Sigmoid colon (tissue), 4 donors: Measurements from ENCODE around the gene USP32.

Source experiments
- EP300 ChIP-seq, 4 donors: sonication (generic); formaldehyde crosslinking; IDR thresholded peaks; one replicate each; pipeline ENCODE4 v1.6.1; 2017; ENCODE audit warnings: antibody characterized with exemption in 4 of 4
- POLR2AphosphoS5 ChIP-seq, 4 donors: sonication (generic); formaldehyde crosslinking; IDR thresholded peaks; one replicate each; pipeline ENCODE4 v1.6.1; 2017; ENCODE audit warnings: antibody characterized with exemption in 4 of 4
- TF ChIP-seq, protein P1 (sequence below), 4 experiments: fragments of 450-650 bp in 3 of 4; fragments of 200-600 bp in 1 of 4; IDR thresholded peaks; one replicate each; pipeline ENCODE4 v1.5.1; 2016 to 2019; ENCODE audit warnings: antibody characterized with exemption in 4 of 4, mild to moderate bottlenecking in 3 of 4, moderate library complexity in 2 of 4

DNA sequence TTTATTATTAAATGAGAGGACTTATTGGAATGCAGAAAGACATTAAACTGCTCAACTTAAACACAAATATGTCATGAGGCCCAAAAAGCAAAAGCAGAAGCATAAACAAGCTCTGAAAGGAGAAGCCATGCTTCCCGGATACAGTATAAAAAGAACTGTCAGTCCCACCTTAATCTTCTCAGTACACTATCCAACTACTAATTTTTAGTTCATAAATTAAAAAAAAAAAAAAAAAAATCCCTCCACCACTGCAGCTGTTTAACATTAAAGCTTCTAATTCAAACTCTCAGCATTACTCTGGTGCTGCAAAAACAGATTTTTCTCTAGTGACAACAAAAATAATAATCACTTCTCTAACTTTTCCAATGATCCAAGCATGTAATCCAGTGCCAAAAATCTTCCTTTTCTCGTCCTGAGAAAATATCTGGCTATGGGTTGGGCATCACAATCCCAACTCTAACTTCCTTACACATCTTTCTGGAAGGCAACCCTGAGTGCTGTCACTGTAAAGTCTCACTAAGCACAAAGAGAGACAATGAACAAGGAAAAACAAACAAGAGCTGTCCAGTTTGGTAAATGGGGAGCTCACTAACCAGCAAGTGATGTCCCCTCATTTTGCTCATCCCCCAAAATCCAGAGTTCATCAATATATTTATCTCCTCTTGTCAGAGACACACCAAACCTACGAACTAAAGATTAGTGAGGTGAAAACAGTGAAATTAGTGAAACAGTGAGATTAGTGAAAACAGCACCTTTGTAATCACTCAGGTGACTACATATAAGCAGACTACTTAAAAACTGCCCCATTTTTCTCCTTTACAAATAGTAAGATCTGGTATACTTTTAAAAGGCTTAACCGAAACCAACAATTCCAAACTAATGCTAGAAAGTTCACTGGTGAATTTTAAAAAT, 5.5 kb downstream of the USP32 start:
- TF ChIP-seq, protein P1, sequence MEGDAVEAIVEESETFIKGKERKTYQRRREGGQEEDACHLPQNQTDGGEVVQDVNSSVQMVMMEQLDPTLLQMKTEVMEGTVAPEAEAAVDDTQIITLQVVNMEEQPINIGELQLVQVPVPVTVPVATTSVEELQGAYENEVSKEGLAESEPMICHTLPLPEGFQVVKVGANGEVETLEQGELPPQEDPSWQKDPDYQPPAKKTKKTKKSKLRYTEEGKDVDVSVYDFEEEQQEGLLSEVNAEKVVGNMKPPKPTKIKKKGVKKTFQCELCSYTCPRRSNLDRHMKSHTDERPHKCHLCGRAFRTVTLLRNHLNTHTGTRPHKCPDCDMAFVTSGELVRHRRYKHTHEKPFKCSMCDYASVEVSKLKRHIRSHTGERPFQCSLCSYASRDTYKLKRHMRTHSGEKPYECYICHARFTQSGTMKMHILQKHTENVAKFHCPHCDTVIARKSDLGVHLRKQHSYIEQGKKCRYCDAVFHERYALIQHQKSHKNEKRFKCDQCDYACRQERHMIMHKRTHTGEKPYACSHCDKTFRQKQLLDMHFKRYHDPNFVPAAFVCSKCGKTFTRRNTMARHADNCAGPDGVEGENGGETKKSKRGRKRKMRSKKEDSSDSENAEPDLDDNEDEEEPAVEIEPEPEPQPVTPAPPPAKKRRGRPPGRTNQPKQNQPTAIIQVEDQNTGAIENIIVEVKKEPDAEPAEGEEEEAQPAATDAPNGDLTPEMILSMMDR (IDR thresholded peaks at IDR 0.05): no peak
- no peak for TF ChIP-seq EP300 (IDR thresholded peaks at IDR 0.05)
- TF ChIP-seq POLR2AphosphoS5 (IDR thresholded peaks at IDR 0.05): no peak
